Measurements from ENCODE around the gene ABR. TPM values are rescaled to one million over a fixed set of nuclear protein-coding genes. Genes with fewer than 3 reads are reported as not detected.
A peak's percentile ranks its signal among the peaks of the same experiment; 100 is the strongest.
"Not testable (repeated sequence)": the region's sequence is repeated elsewhere in the genome, so short reads cannot be mapped to it uniquely, and the experiment has no call there.

Gene ABR
- total RNA-seq, 1 donor from 2014 or later = 119 TPM

- H3K4me3 Mint-ChIP-seq (ENCODE audit: unreplicated experiment) = peak overlapping the region; percentile 71
- peak overlapping the region; percentile 57 for H3K27ac Mint-ChIP-seq (ENCODE audit: unreplicated experiment)
- DNase-seq (ENCODE audit: low spot score) = no peak
- no peak for TF ChIP-seq CTCF (IDR thresholded peaks at IDR 0.05)
- H3K4me1 Mint-ChIP-seq (ENCODE audit: low read depth) = peaks cover 58% of the 10 kb centered on the region
- H3K36me3 Mint-ChIP-seq (ENCODE audit: low read depth) = peaks cover under 1% of the 10 kb centered on the region
- H3K27me3 Mint-ChIP-seq (ENCODE audit: low read depth) = no peaks in the 10 kb centered on the region
- no peaks in the 10 kb centered on the region for H3K9me3 Mint-ChIP-seq (ENCODE audit: low read depth)
These were observed 72.6 kb downstream of the ABR start for GRCh38 chr17:1107083-1107776.

- H3K27me3 Mint-ChIP-seq (ENCODE audit: low read depth) = no peaks in the 10 kb centered on the region
- DNase-seq (ENCODE audit: low spot score) = no peak
These were observed 75.6 kb downstream of the ABR start for GRCh38 chr17:1104222-1104621.

GRCh38 chr17:1100382-1100781 is 79.4 kb downstream of the ABR start:
- peaks cover 16% of the 10 kb centered on the region for H3K36me3 Mint-ChIP-seq (ENCODE audit: low read depth)
- no peak overlapping the region for H3K4me3 Mint-ChIP-seq (ENCODE audit: unreplicated experiment)
- H3K27ac Mint-ChIP-seq (ENCODE audit: unreplicated experiment) = no peak overlapping the region
- H3K27me3 Mint-ChIP-seq (ENCODE audit: low read depth) = no peaks in the 10 kb centered on the region
- DNase-seq (ENCODE audit: low spot score) = no peak
- H3K9me3 Mint-ChIP-seq (ENCODE audit: low read depth) = no peaks in the 10 kb centered on the region
- TF ChIP-seq CTCF (IDR thresholded peaks at IDR 0.05) = no peak
- H3K4me1 Mint-ChIP-seq (ENCODE audit: low read depth) = peaks cover 5% of the 10 kb centered on the region

More at GRCh38 chr17:1104222-1104621, 75.6 kb downstream of the ABR start:
- Mint-ChIP-seq H3K4me1 (ENCODE audit: low read depth) (peaks cover 31% of the 10 kb centered on the region), H3K36me3 (ENCODE audit: low read depth) (peaks cover 8% of the 10 kb centered on the region), H3K9me3 (ENCODE audit: low read depth) (no peaks in the 10 kb centered on the region), H3K4me3 (ENCODE audit: unreplicated experiment) (no peak overlapping the region), H3K27ac (ENCODE audit: unreplicated experiment) (no peak overlapping the region)
- TF ChIP-seq CTCF (IDR thresholded peaks at IDR 0.05) = no peak

- no peaks in the 10 kb centered on the region for H3K27me3 Mint-ChIP-seq (ENCODE audit: low read depth)
- no peaks in the 10 kb centered on the region for H3K9me3 Mint-ChIP-seq (ENCODE audit: low read depth)
- peaks cover 20% of the 10 kb centered on the region for H3K36me3 Mint-ChIP-seq (ENCODE audit: low read depth)
- DNase-seq (ENCODE audit: low spot score) = no peak
- TF ChIP-seq CTCF (IDR thresholded peaks at IDR 0.05) = no peak
- H3K27ac Mint-ChIP-seq (ENCODE audit: unreplicated experiment) = no peak overlapping the region
- peaks cover 4% of the 10 kb centered on the region for H3K4me1 Mint-ChIP-seq (ENCODE audit: low read depth)
- H3K4me3 Mint-ChIP-seq (ENCODE audit: unreplicated experiment) = no peak overlapping the region
These were observed 80.5 kb downstream of the ABR start for GRCh38 chr17:1099242-1099641.

- H3K27me3 Mint-ChIP-seq (ENCODE audit: low read depth); H3K27ac Mint-ChIP-seq (ENCODE audit: unreplicated experiment); H3K4me3 Mint-ChIP-seq (ENCODE audit: unreplicated experiment); H3K4me1 Mint-ChIP-seq (ENCODE audit: low read depth); DNase-seq (ENCODE audit: low spot score); H3K9me3 Mint-ChIP-seq (ENCODE audit: low read depth): not testable (repeated sequence)
- H3K36me3 Mint-ChIP-seq (ENCODE audit: low read depth) = peaks cover 25% of the 10 kb centered on the region
These were observed 81.6 kb downstream of the ABR start for GRCh38 chr17:1097972-1098744.

Data from chondrocyte (in vitro differentiated cells).